GM13976 (cell line): ENCODE measurements around the gene CHCHD3.

Experiments
- DNase-seq: peaks from one replicate; pipeline ENCODE4 v3.0.0; 2012; ENCODE audit warnings: low spot score
- CTCF ChIP-seq: IDR thresholded peaks from 2 replicates; pipeline ENCODE4 v1.5.1; 2012; ENCODE audit warnings: borderline replicate concordance, mild to moderate bottlenecking; ENCODE audit not compliant: insufficient read depth; ENCODE audit errors: extremely low read depth, missing control alignments, control extremely low read depth
- in situ Hi-C: fragments of 300-500 bp; cut with MboI; formaldehyde crosslinking; loops from one replicate; pipeline ENCODE4 v1.12.0; 2022; ENCODE audit warnings: low sequenced_read_pairs, mixed read lengths, inconsistent platforms; ENCODE audit not compliant: unreplicated experiment

CHCHD3 gene

DNA sequence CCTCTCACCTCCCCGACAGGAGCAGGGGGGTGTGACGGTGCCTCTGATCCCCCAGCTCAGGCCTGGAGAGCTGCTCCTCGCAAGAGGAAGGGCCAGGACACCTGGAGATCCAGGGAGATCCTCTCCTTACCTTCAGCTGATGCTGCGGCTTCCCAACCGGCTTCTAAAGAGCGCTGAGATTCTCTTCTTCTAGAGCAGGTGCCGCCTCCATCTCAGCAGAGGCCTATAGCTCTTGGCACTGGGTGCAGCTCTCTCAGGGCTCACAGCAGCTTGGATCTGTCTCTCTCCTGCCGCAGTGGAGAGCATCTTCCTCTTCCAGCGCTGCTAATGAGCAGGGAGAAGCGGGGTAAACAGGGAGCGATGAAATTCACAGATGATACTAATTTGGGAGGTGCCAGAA, 316.0 kb downstream of the CHCHD3 start:
- no peak for TF ChIP-seq CTCF
- in situ Hi-C loops, result no loop called here
- DNase-seq, result no peak

DNA sequence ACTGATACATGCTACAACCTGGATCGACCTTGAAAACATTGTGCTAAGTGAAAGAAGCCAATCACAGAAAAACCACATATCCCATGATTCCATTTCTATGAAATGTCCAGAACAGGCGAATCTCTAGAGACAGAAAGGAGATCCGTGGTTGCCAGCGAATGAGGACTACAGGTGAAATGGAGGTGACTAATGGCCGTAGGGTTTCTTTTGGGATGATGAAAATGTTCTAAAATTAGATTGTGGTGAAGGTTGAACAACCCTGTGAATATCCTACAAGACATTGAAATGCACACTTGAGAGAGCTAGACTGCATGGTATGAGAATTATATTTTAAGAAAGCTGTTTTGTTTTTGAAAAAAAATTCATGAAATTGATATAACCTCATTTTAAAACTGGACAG, 317.1 kb downstream of the CHCHD3 start:
- in situ Hi-C loops, result no loop called here
- TF ChIP-seq CTCF, result no peak
- DNase-seq, result no peak

GRCh38 chr7:132760866-132761265, 321.0 kb downstream of the CHCHD3 start:
- in situ Hi-C loops, result no loop called here
- no peak for TF ChIP-seq CTCF
- DNase-seq, result no peak

DNA sequence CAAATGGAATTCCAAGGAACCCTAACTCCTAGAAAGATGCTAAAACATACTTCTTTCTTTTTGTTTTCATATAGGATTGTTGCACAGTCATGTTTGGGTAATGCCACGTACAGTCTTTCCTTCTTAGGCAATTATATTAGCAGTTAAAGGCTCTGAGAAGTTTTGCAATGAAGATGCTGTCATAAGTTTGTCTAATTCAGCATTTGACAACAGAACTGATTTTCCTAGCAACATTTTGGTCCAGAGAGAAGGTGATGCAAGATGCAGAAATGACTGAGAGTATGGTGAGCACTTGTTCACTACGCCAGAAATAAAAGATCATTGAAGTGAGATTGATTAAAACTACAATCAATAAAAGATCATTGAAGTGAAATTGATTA, 321.7 kb downstream of the CHCHD3 start:
- no peak for TF ChIP-seq CTCF
- in situ Hi-C loops, result no loop called here
- no peak for DNase-seq

DNA sequence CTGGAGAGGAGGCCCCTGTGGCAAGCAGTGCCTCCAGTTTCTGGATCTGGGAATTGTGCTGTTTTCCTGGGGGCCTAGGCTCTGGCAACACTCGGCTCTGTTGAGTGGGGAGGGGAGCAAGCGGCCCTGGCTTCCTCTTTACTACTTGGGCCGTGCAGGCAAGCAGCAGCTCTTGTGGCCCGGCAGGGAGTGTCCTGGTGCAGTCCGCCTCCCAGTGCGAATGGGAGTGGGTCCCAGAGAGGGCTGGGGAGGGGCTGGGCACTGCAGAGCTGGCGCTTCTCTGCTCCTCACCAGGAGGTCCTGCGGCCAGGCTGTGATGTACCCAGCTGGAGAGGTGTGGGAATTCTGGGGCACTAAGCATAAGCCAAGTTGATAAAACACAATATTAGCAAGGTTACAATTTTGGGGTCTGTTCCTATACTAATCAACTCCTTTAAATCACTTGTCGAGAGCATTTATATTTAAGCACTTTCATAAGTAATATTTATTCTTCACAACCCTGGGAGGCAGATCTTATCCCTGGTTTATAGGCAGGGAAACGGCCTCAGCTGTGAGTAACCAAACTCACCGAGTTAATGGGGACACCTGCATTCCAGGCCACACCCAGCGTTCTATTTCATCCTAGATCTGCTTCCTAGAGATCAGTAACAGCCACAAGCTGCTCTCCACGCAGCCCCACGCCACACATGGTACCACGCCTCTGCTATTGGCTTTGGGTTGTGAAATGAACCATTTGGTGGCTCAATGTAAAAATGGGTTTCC, 322.2 kb downstream of the CHCHD3 start:
- in situ Hi-C loops, result no loop called here
- DNase-seq, result no peak
- TF ChIP-seq CTCF, result no peak

DNA sequence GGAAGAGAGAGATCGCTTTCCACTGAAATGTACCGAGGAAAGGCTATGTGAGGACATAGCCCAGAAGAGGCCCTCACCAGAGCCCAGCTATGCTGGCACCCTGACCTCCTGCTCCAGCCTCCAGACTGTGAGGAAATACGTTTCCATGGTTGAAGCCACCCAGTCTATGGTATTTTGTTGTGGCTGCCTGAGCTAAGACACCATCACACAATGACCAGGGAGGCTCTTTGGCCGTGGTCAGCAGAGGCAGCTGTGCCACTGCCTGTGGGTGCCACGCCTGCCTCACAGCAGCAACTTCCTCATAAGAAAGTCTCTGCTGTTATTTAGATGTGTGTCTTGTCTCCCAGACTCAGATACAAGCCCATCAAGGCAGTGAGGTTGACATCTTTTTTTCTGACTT, 322.9 kb downstream of the CHCHD3 start:
- in situ Hi-C loops, result no loop called here
- DNase-seq, result no peak
- no peak for TF ChIP-seq CTCF
